Measurements from ENCODE around the gene SLC35F3.

The SLC35F3 gene

GRCh38 chr1:234357831-234358230 lies 453.4 kb downstream of the SLC35F3 start:
- H2AFZ ChIP-seq (ENCODE audit: low read length): no peak overlapping the region
- H3K14ac ChIP-seq (ENCODE audit: low read length): no peak overlapping the region
- no peak for DNase-seq (ENCODE audit: low spot score)
- no peak overlapping the region for H4K8ac ChIP-seq (ENCODE audit: low read depth, low read length)
- H2BK15ac ChIP-seq (ENCODE audit: low read length): no peak overlapping the region
- H3K4ac ChIP-seq (ENCODE audit: low read length): no peak overlapping the region
- no peaks in the 10 kb centered on the region for H3K9me3 ChIP-seq (replicated peaks in 1 of 2; ENCODE audit: control insufficient read depth in 2 of 2, insufficient read depth in 1 of 2, low read depth in 1 of 2, low read length in 2 of 2)
- H2AK5ac ChIP-seq (ENCODE audit: low read depth, low read length): no peak overlapping the region
- H3K18ac ChIP-seq (ENCODE audit: low read length): no peak overlapping the region
- H3K36me3 ChIP-seq (replicated peaks in 1 of 2; ENCODE audit: control insufficient read depth in 2 of 2, insufficient read depth in 2 of 2, low read length in 2 of 2): no peaks in the 10 kb centered on the region
- H3K4me1 ChIP-seq (ENCODE audit: control insufficient read depth in 2 of 2, insufficient read depth in 1 of 2, low read depth in 1 of 2, low read length in 2 of 2): peaks cover 0 to 6% of the 10 kb centered on the region in 2 donors
- H3K4me3 ChIP-seq (ENCODE audit: low read length in 2 of 2): no peak overlapping the region
- H3K27ac ChIP-seq (replicated peaks; ENCODE audit: low read length): no peak overlapping the region
- no peak overlapping the region for H2BK5ac ChIP-seq (ENCODE audit: low read length)
- H3K79me1 ChIP-seq (ENCODE audit: low read depth, low read length): no peaks in the 10 kb centered on the region
- H3K27me3 ChIP-seq (ENCODE audit: control insufficient read depth in 3 of 3, insufficient read depth in 3 of 3, low read depth in 1 of 3, low read length in 3 of 3): peaks cover 0 to 12% (median 0%) of the 10 kb centered on the region in 3 experiments
- H4K91ac ChIP-seq (ENCODE audit: low read depth, low read length, poor library complexity): no peak overlapping the region
- no peak overlapping the region for H3K9ac ChIP-seq (ENCODE audit: low read depth, low read length, poor library complexity)
- H2BK12ac ChIP-seq (ENCODE audit: low read length): no peak overlapping the region
- H3K4me2 ChIP-seq (ENCODE audit: insufficient read depth, low read length, poor library complexity, severe bottlenecking): no peak overlapping the region
- no peak overlapping the region for H2BK120ac ChIP-seq (ENCODE audit: low read depth, low read length)
- no peak overlapping the region for H3K23ac ChIP-seq (ENCODE audit: low read depth, low read length, poor library complexity)

DNA sequence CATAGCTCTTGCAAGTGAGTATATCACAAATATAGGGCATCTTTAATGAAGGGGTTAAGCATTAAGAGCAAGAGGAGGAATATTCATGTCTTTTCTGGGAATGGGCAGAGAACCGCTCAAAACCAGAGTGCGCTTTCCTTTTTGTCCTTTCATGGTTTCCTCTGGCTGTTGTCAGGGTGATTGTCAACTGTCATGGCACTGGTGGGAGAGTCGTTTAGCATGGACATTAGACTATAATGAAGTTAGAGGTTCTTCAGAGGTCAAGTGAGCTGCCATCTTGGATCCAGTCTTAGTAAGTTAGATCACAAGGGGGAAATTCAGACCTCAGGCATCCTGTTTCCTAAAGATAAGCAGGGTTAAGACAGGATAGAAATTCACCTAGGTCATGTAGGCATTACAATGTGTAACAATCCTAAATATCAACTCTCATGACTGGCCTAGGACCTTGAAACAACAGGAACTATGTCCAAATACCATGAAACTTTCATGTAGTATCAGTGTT lies 456.7 kb downstream of the SLC35F3 start:
- H3K4me1 ChIP-seq (ENCODE audit: control insufficient read depth in 2 of 2, insufficient read depth in 1 of 2, low read depth in 1 of 2, low read length in 2 of 2): peaks cover 0 to 6% of the 10 kb centered on the region in 2 donors
- no peak overlapping the region for H3K14ac ChIP-seq (ENCODE audit: low read length)
- H3K27me3 ChIP-seq (ENCODE audit: control insufficient read depth in 3 of 3, insufficient read depth in 3 of 3, low read depth in 1 of 3, low read length in 3 of 3): peaks cover 0 to 3% (median 0%) of the 10 kb centered on the region in 3 experiments

DNA sequence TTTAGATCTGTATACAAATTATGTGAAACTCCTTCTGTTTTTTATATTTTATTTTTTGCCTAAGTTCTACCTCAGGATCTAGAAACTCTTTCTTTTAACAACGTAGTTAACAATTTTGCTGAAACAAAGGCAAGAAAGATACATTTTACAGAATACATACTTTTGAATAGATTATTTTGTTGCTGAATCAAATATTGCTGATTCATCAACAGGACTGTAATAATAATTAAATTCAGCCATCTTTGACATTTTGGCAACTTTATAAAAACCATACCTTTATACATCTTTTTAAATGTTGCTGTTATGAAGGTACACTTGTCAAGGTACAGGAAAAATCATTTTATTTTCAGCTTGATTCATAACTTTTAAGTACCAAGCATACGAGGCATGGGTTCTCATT lies 458.1 kb downstream of the SLC35F3 start:
- Histone ChIP-seq H4K8ac (ENCODE audit: low read depth, low read length) (no peak overlapping the region), H2BK12ac (ENCODE audit: low read length) (no peak overlapping the region), H3K4me2 (ENCODE audit: insufficient read depth, low read length, poor library complexity, severe bottlenecking) (no peak overlapping the region), H3K27ac (replicated peaks; ENCODE audit: low read length) (no peak overlapping the region), H3K4me1 (ENCODE audit: control insufficient read depth in 2 of 2, insufficient read depth in 1 of 2, low read depth in 1 of 2, low read length in 2 of 2) (peaks cover 0 to 6% of the 10 kb centered on the region in 2 donors), H2AFZ (ENCODE audit: low read length) (no peak overlapping the region), H3K36me3 (replicated peaks in 1 of 2; ENCODE audit: control insufficient read depth in 2 of 2, insufficient read depth in 2 of 2, low read length in 2 of 2) (no peaks in the 10 kb centered on the region), H3K14ac (ENCODE audit: low read length) (no peak overlapping the region), H3K18ac (ENCODE audit: low read length) (no peak overlapping the region), H3K27me3 (ENCODE audit: control insufficient read depth in 3 of 3, insufficient read depth in 3 of 3, low read depth in 1 of 3, low read length in 3 of 3) (peaks cover 0 to 3% (median 0%) of the 10 kb centered on the region in 3 experiments), H3K4ac (ENCODE audit: low read length) (no peak overlapping the region), H2AK5ac (ENCODE audit: low read depth, low read length) (no peak overlapping the region), H3K23ac (ENCODE audit: low read depth, low read length, poor library complexity) (no peak overlapping the region), H2BK120ac (ENCODE audit: low read depth, low read length) (no peak overlapping the region), H2BK5ac (ENCODE audit: low read length) (no peak overlapping the region), H3K9ac (ENCODE audit: low read depth, low read length, poor library complexity) (no peak overlapping the region), H4K91ac (ENCODE audit: low read depth, low read length, poor library complexity) (no peak overlapping the region), H2BK15ac (ENCODE audit: low read length) (no peak overlapping the region), H3K79me1 (ENCODE audit: low read depth, low read length) (no peaks in the 10 kb centered on the region), H3K4me3 (ENCODE audit: low read length in 2 of 2) (no peak overlapping the region), H3K9me3 (replicated peaks in 1 of 2; ENCODE audit: control insufficient read depth in 2 of 2, insufficient read depth in 1 of 2, low read depth in 1 of 2, low read length in 2 of 2) (peaks cover 0 to 2% of the 10 kb centered on the region in 2 donors)
- DNase-seq (ENCODE audit: low spot score): no peak
- WGBS, 2 donors (ENCODE audit: extremely low coverage in 2 of 2, insufficient read length in 2 of 2, insufficient replicate concordance in 1 of 2): no CpG with 5 or more reads among the region's 2 CpGs

More for the DNA sequence above, 456.7 kb downstream of the SLC35F3 start:
- Histone ChIP-seq H2BK5ac (ENCODE audit: low read length) (no peak overlapping the region), H3K4me3 (ENCODE audit: low read length in 2 of 2) (no peak overlapping the region), H3K27ac (replicated peaks; ENCODE audit: low read length) (no peak overlapping the region), H2BK15ac (ENCODE audit: low read length) (no peak overlapping the region), H3K9me3 (replicated peaks in 1 of 2; ENCODE audit: control insufficient read depth in 2 of 2, insufficient read depth in 1 of 2, low read depth in 1 of 2, low read length in 2 of 2) (no peaks in the 10 kb centered on the region), H3K4ac (ENCODE audit: low read length) (no peak overlapping the region), H2AFZ (ENCODE audit: low read length) (peak overlapping the region; percentile 83), H3K79me1 (ENCODE audit: low read depth, low read length) (no peaks in the 10 kb centered on the region), H3K18ac (ENCODE audit: low read length) (no peak overlapping the region), H3K23ac (ENCODE audit: low read depth, low read length, poor library complexity) (no peak overlapping the region), H2AK5ac (ENCODE audit: low read depth, low read length) (no peak overlapping the region), H3K4me2 (ENCODE audit: insufficient read depth, low read length, poor library complexity, severe bottlenecking) (no peak overlapping the region), H3K9ac (ENCODE audit: low read depth, low read length, poor library complexity) (no peak overlapping the region), H2BK120ac (ENCODE audit: low read depth, low read length) (no peak overlapping the region), H4K8ac (ENCODE audit: low read depth, low read length) (no peak overlapping the region), H3K36me3 (replicated peaks in 1 of 2; ENCODE audit: control insufficient read depth in 2 of 2, insufficient read depth in 2 of 2, low read length in 2 of 2) (no peaks in the 10 kb centered on the region), H4K91ac (ENCODE audit: low read depth, low read length, poor library complexity) (no peak overlapping the region), H2BK12ac (ENCODE audit: low read length) (no peak overlapping the region)
- WGBS, 2 donors (ENCODE audit: extremely low coverage in 2 of 2, insufficient read length in 2 of 2, insufficient replicate concordance in 1 of 2): no CpG with 5 or more reads among the region's 3 CpGs
- no peak for DNase-seq (ENCODE audit: low spot score)

- Histone ChIP-seq H3K27ac (replicated peaks; ENCODE audit: low read length) (no peak overlapping the region), H2BK15ac (ENCODE audit: low read length) (no peak overlapping the region), H4K91ac (ENCODE audit: low read depth, low read length, poor library complexity) (no peak overlapping the region), H4K8ac (ENCODE audit: low read depth, low read length) (no peak overlapping the region), H3K4me3 (ENCODE audit: low read length in 2 of 2) (no peak overlapping the region), H3K79me1 (ENCODE audit: low read depth, low read length) (no peaks in the 10 kb centered on the region), H3K9me3 (replicated peaks in 1 of 2; ENCODE audit: control insufficient read depth in 2 of 2, insufficient read depth in 1 of 2, low read depth in 1 of 2, low read length in 2 of 2) (peaks cover 0 to 2% of the 10 kb centered on the region in 2 donors), H3K4me2 (ENCODE audit: insufficient read depth, low read length, poor library complexity, severe bottlenecking) (no peak overlapping the region), H2AFZ (ENCODE audit: low read length) (peak overlapping the region; percentile 84), H3K23ac (ENCODE audit: low read depth, low read length, poor library complexity) (no peak overlapping the region), H3K36me3 (replicated peaks in 1 of 2; ENCODE audit: control insufficient read depth in 2 of 2, insufficient read depth in 2 of 2, low read length in 2 of 2) (no peaks in the 10 kb centered on the region), H2AK5ac (ENCODE audit: low read depth, low read length) (no peak overlapping the region), H3K4me1 (ENCODE audit: control insufficient read depth in 2 of 2, insufficient read depth in 1 of 2, low read depth in 1 of 2, low read length in 2 of 2) (peaks cover 0 to 4% of the 10 kb centered on the region in 2 donors), H3K18ac (ENCODE audit: low read length) (no peak overlapping the region), H2BK5ac (ENCODE audit: low read length) (no peak overlapping the region), H3K27me3 (ENCODE audit: control insufficient read depth in 3 of 3, insufficient read depth in 3 of 3, low read depth in 1 of 3, low read length in 3 of 3) (peaks cover 0 to 8% (median 0%) of the 10 kb centered on the region in 3 experiments), H2BK120ac (ENCODE audit: low read depth, low read length) (no peak overlapping the region), H3K14ac (ENCODE audit: low read length) (no peak overlapping the region), H3K4ac (ENCODE audit: low read length) (no peak overlapping the region), H2BK12ac (ENCODE audit: low read length) (no peak overlapping the region), H3K9ac (ENCODE audit: low read depth, low read length, poor library complexity) (no peak overlapping the region)
- DNase-seq (ENCODE audit: low spot score): no peak
- no CpG with 5 or more reads among the region's 12 CpGs for WGBS, 2 donors (ENCODE audit: extremely low coverage in 2 of 2, insufficient read length in 2 of 2, insufficient replicate concordance in 1 of 2)
Measured at GRCh38 chr1:234368320-234369032, 464.0 kb downstream of the SLC35F3 start.

All from neuronal stem cell (in vitro differentiated cells).